ENCODE measurements around the gene CLEC4G.

Gene CLEC4G

DNA sequence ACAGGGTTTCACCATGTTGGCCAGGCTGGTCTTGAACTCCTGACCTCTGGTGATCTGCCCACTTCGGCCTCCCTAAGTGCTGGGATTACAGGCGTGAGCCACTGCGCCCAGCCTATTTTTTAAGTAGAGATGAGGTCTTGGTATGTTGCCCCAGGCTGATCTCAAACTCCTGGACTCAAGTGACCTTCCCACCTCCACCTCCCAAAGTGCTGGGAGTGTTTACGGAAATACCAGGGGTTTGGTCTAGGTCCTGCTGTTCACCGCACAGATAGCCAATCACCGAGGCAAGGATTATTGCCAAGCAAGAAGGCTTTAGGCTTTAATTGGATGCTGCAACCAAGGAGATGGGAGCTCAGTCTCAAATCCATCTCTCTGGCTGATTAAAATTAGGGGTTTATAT, 11.6 kb downstream of the CLEC4G start:
- no peak for DNase-seq

DNA sequence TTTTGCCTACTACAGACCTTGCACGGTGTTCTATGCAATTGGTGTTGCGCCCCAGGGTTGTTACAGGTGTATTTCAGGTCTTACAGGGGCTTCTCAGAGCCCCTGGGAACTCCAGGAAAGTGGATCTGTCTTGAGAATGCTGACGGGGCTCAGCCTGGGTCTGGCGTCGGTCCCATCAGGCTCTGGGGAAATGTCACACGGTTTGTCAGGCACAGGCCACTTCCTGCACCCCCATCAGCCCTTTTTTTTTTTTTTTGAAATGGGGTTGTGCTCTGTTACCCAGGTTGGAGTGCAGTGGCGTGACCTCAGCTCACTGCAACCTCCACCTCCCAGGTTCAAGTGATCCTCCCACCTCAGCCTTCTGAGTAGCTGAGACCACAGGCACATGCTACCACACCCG, 13.2 kb downstream of the CLEC4G start:
- peak; percentile 40 for DNase-seq

DNA sequence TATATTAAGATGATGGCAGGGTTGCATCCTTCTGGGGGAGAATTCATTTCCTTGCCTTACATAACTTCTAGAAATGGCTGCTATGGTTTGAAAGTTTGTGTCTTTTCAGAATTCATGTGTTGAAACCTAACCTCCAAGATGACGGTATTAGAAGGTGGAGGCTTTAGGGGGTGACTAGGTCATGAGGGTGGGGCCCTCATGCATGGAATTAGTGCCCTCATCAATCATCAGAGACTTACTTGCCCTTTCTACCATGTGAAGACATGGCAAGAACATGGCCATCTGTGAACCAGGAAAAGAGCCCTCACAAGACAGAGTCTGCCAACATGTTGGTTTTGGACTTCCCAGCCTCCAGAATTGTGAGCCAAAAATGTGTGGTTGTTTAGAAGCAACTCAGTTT, 15.1 kb downstream of the CLEC4G start:
- DNase-seq: no peak

DNA sequence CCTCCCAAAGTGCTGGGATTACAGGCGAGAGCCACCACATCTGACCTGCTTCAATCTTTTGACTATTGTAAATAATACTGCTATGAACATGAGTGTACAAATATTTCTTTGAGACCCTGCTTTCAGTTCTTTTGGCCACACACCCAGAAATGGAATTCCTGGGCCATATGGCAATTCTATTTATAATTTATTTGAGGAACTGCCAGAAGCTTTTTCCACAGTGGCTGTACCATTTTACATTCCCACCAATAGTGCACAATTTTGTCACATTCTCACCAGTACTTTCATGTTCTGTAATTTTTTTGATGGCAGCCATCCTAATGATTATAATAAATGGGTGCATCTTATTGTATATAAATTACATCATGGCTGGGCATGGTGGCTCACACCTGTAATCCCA, 16.2 kb downstream of the CLEC4G start:
- no peak for DNase-seq

DNA sequence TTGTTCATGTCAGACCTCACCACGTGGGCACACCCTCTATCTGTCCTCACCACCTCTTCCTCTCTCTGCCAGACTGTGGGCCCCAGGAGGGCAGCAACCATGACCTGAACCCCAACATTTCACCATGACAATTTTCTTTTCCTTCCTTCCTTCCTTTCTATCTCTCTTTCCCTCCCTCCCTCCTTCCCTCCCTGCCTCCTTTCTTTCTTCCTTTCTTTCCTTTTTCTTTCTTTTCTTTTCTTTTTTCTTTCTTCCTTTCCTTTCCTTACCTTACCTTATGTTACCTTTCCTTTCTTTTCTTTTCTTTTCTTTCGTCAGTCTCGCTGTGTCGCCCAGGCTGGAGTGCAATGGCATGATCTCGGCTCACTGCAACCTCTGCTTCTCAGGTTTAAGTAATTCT, 21.3 kb downstream of the CLEC4G start:
- no peak for DNase-seq

DNA sequence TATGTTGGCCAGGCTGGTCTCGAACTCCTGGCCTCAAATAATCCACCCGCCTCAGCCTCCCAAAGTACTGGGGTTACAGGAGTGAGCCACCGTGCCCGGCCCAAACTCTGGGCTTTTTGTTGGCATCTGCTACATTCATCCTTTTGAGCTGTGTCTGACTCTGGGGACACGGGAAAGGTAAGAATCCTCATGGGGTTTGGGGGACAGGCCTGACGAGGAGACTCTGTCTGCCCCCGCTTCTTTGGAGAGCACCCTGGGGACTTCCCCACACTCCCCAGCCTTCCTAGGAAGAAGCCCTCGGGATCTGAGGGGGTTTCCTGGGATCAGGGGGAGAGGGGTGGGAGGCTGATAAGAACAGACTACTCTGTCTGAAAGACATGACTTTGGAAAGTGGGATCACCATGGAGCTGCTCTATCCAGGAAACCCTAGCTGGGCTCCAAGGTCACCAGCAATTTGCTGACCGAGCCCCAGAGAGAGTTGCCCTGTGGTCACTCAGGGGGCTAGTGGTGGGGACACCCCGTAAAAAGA, 21.9 kb downstream of the CLEC4G start:
- DNase-seq: no peak

DNA sequence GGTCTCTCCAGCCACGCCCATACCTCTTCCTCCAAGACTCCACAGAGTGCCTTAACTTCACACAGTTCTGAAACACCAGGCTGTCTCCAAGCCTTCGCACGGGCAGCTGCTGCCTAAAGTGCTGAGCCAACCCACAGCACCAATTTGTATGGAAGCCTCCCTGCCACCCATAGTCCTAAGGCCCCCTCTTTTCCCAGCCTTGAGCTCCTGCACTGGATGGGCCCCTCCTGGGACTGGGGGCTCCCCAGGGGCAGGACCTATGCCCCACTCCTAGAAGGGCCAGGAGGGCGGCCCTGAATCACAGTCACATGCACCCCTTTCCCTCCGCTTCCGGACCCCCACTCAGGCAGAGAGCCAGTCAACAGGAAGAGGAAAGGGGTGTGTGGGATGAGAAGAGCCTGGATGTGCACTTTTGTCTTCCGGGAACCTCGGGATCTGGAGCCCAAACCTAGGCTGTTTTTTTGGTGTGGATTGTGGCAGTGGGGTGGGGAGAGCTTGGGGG, 24.9 kb downstream of the CLEC4G start:
- no peak for DNase-seq

DNA sequence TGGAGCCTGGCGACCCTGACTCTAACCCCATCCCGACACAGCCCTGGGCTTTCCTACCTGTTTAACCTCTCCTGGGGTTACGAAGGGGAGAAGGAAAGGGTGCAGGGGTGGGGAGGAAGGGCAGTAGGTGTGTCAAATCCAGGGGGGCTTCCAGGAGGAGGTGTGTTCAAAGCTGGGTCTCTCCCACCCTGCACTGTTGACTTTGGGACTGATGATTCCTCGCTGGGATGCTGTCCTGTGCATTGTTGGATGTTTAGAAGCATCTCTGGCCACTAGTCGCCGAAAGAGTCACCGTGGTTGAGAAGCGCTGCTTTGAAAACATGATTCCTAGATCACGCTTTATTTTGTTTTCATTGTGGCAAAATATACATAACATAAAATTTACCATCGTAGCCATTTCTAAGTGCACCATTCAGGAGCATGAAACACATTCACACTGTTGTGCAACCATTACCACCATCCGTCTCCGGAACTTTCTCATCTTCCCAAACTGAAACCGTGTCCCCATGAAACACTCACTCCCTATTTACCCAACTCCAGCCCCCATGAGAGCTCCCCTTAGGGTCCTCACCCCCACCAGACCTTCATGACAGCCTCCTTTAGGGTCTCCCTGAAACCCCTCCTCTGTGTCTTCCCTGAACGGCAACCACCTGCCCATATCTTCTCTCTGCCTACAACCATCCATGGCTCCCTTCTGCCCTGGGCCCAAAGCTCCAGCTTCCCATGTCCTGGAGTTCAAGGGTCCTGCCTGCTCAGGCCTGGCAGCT, 25.5 kb downstream of the CLEC4G start:
- no peak for DNase-seq

DNA sequence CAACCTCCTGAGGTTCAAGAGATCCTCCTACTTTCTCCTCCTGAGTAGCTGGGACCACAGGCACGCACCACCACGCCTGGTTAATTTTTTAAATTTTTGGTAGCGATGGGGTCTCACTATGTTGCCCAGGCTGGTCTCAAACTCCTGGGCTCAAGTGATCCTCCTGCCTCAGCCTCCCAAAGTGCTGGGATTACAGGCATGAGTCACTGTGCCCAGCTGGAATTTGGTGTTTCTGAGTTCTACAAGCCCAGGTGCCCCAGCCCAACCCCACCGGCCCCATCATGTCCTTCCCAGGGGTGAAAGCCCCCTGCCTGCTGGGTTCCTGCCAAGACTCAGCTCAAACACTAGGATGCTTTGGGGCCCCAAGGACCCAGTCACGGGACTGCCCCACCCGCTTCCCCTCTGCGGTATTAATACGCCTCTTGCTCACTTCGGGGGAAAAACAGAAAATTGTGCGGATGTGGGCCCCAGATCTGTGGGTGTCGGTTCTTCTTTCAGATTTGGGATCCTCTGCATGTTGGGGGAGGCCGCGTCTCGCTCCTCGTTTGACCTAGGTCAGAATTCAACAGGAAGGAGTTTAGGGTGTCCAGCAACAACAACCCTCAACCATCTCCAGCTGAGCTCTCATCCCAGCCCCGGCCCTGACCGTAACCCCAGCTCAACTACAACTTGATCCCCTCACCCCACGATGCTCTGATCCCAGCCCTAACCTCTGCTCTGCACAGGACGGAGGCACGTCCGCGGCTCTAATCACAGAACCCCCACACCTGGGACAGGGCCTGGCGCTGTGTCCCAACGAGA, 26.3 kb downstream of the CLEC4G start:
- peak; percentile 82 for DNase-seq

DNA sequence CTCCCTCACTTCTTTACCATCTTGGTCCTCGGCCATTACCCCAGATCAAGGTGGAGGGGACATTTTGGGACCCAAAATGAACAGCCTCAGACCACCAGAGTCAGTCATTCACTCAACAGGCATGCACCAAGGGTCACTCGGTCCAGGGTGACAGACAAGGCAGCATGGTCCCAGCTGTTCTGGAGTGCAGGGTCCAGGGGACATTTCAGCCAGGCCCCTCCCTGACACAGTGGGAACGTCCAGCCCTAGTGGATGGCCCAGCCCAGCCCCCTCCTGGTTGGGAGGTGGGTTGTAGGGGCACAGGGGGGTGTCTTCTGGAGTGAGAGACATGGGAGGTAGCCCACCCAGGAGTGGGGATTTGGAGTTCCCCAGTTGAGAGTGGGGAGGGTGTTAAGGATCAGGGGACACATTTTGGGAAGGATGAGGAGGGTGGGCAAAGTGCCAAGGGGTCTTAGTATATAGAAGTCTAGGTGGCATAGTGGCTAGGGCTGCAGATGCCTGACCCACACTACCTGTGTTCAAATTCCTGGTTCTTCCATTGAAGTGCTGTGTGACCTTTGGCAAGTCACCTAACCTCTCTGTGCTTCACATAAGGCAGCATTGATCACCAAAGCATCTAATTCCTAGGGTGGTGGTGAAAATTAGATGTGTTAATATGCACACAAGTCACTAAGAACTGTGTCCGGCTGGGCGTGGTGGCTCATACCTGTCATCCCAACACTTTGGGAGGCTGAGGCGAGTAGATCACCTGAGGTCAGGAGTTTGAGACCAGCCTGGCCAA, 27.4 kb downstream of the CLEC4G start:
- DNase-seq: no peak

DNA sequence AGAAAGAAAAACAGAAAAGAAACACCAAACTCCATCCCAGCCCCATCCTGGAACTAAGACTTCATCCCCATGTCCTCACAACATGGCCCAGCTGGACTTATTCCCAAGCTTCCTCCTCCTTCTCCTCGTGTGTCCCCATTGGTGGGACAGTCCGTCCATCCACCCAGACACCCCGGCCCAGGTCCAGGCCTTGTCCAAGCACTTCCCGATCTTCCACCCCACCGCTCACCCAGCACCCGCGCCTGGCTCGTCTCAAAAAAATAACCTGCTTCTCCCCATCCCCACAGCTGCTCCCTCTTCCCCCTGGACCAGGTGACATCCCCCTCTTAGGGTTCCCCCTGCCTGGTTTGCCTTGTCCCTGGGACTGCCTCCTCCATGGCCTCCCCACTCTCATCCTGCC, 28.6 kb downstream of the CLEC4G start:
- DNase-seq: no peak

DNA sequence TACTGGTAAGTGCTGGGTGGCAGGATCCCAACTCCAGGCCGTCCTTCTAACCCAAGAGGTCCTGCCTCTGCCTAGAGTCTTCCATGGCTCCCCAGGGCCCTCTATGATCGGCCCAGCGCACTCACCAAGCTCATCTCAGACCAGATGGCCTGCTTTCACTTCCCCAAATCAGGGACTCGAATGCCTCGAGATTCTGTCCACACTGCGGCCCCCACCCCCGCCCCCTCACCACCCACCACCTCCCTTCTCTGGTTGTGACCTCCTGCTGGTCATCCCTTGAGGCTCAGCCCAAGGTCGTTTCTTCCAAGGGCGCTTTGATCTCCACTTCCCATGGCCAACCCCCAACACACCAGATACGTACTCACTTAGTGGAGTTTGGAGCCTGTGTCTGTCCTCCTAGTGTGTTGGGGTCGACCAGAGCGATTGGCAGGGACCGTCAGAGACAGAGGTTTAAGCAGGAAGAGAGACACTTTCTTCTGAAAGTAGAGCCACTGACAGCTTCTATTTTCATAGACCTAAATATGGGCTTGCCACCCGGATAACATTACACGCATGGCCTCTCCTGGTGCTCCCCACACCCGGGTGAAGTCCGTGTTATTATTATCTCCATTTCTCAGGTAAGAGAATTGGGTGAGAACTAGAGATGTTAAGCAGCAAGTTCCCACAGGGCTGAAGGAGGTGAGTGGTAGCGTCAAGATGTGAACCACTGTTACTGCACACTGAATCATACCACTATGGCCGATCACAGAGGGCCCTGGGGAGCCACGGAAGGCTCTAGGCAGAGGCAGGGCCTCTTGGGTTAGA, 30.1 kb downstream of the CLEC4G start, which contains the start of gene FCER2:
Gene FCER2, minus strand, starts transcription at position 478 of the 804 bp plus-strand sequence. CDS start 2,371 bp downstream, outside the sequence.
- DNase-seq: no peak

DNA sequence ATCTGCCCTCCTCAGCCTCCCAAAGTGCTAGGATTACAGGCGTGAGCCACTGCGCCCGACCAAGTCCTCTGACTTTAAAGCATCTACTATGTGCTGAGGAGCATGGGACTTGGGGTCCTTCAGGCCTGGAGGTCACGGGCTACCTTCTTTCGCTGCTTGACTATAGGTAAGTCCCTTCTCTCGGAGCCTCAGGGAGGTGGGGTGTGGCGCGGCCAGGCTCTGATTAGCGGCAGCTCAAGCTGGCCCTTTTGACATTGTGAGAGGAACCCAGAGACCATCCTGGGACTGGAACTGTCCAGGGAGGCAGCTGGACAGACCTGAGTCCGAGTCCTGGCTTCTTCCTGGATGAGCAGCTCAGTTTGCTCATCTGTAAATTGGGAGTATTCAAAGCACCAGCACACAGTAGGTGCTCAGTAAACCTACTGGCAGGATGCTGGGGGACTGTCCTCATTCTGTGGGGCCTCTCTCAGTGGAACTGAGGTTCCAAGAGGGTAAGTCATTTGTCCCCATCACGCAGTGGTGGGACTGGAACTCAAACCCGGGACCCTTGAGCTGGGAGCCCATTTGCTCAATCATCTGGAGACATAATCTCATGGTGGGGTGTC, 30.8 kb downstream of the CLEC4G start:
- DNase-seq: no peak

DNA sequence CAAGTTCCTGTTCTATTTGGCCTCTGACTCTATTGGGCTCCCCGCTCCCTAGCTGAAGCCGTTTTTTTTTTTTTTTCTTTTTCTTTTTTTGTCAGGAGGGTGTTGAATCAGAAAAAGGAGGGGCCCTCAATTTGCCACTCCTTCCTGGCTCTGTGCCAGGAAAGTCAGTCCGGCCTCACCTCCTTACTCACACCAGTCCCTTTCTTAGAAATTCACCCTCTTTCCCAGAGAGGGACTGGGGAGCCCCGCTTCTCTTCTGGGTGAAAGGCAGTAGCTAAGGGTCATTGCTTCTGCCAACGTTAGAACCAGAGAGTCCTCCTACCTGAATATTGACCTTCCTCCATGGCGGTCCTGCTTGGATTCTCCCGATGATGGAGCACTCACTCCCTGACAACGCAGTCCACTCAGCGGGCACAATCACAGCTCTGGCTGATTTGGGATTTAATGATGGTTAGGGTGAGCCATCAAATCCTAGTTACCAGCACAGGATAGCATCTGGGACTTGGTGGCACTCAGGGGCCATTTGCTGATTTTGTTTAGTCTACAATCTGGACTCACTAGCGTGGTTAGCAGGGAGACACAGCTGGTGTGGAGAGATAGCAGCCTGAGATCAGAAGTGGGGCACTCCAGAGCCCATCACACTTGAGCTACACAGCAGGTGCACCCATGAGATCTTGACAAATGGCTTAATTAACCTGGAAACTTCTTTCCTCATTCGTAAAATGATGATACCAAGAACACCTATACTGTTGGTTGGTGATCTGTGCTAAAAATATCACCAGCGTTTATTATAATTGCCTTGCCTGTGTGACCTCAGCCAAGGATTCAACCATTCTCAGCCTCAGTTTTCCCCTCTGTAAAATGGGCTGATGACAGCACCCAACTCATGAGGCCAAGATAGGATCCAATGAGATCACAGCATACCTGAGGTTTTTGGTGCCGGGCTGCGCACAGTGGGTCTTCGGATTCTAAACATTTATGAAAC, 32.2 kb downstream of the CLEC4G start:
- DNase-seq: no peak

DNA sequence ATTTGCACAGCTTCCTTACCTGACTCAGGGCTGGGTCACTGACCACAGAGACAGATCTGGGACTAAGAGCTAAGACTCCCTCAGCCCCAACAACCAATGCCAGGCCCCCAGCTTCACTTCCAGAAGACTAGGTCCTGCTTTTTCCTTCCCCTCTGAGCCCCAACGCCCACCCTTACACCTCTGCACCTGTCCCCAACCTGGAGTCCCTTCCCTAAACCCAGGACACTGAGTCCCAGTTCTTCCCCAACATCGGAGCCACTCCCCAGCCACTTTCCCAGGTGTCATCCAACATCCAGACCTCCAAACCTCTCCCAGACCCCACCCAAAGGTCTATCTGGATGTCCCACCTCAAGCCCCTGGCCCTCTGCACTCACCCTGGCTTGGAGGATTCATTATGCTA, 32.9 kb downstream of the CLEC4G start:
- DNase-seq: no peak

DNA sequence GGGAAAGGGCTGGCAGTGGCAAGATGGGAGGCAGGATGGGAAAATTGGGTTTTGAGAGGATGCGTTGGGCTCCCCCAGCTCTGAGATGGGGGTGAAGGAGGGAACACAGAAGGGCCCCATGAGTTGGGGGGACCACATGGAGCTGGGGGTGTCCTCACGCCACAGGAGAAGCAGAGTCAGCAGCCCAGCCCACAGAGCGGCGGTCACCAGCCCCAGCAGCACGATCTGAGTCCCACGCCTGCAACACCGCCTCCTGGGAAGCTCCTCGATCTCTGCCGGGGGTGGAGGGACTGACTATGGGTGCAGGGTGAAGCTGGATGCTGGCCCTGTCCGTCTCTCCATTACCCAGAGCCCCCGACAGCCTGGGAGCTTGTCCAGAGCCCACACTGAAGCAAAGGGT, 33.3 kb downstream of the CLEC4G start:
- no peak for DNase-seq

DNA sequence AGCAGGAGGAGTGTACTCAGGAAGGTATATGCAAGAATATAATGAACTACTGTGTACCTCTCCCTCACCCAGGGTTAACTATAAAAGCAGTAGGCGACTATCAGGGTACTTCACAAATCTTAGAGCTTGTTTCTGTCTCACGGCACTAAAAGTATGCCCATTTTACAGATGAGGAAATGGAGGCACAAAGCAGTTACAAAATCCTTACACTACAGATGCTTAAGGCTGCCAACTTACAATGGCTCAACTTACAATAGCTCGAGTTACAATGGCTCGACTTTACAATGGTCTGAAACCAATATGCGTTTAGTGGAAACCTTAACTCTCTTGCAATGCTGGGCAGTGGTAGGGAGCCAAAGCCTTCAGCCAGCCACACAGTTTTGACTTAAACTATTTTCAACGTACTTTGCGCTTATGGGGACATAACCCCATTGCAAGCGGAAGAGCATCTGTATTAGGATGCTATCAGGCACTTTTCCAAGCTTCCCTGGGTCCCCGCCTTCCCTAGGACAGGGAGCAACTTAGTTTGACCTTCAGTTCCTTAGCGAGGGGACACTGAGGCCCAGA, 34.1 kb downstream of the CLEC4G start:
- no peak for DNase-seq

DNA sequence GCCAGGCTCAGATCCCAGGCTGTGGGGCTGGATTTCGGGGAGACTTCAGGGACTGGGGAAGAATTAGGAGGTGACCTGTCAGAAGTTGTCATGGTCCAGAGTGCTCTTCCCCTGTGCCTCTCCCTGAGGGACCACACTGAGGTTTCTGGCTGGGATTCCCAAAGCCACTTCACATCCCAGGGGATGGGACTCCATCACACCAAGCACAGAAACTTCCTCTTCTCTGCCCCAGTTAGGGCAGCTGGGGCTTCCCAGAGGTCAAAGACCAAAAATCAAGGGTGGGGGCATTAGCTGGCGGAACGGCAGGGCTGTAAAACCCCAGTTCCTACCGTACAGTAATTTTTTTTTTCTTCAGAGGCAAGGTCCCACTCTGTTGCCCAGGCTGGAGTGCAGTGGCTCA, 37.4 kb downstream of the CLEC4G start:
- no peak for DNase-seq

DNA sequence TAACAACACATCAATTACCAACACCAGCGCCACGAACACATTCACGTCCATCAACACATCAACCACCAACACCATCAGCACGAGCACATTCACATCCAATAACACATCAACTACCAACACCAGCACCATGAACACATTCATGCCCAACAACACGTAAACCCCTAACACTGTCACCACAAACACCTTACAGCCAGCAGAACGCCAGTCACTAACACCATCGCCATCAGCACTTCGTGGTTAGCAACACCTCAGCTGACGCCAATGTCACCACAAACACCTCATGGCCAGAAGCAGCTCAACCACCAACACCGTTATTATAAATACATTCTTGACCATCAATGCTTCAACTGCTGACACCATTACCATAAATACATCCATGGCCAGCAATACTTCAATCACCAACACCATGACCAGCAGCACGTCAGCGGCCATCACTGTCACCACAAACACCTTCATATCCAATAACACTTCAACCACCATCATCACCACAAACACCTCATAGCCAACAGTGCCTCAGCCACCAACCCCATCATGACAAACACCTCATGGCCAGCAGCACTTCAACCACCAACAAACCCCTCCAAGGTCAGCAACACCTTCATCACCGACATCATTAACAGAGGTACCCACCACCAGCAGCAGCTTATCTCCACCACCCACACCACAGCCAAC, 39.4 kb downstream of the CLEC4G start:
- DNase-seq: no peak
